Keratinocyte (primary cell): ENCODE measurements around the gene ABHD16A. TPM values are rescaled to one million over a fixed set of nuclear protein-coding genes. Genes with fewer than 3 reads are reported as not detected.

Experiments
- DNase-seq: peaks from one replicate; pipeline ENCODE4 v3.0.0-alpha.2; 2011; ENCODE audit warnings: low read depth, missing footprints, low spot score
- FAIRE-seq: peaks from 2 replicates; lab custom pipeline; 2011; peaks lifted over from hg19 to GRCh38; lab: Jason Lieb, UNC
- H2AFZ ChIP-seq: 2 replicates; pipeline ENCODE4 v1.6.0; 2012; ENCODE audit warnings: low read length, control low read depth, inconsistent platforms; ENCODE audit not compliant: control insufficient read depth
- H3K27ac ChIP-seq: 2 replicates; pipeline ENCODE4 v1.5.1; 2011; ENCODE audit warnings: low read length; ENCODE audit not compliant: control insufficient read depth, insufficient read depth
- H3K27me3 ChIP-seq: 3 replicates; pipeline ENCODE4 v1.6.0; 2011; ENCODE audit warnings: low read length; ENCODE audit not compliant: control insufficient read depth, insufficient read depth; ENCODE audit errors: extremely low read depth
- H3K36me3 ChIP-seq, 2 experiments: 2 replicates in 1 of 2; 3 replicates in 1 of 2; pipeline ENCODE4 v1.5.1; 2011; ENCODE audit warnings: low read length in 2 of 2, mild to moderate bottlenecking in 1 of 2; ENCODE audit not compliant: control insufficient read depth in 2 of 2, insufficient read depth in 2 of 2; ENCODE audit errors: extremely low read depth in 1 of 2
- H3K4me1 ChIP-seq: 3 replicates; pipeline ENCODE4 v1.5.1; 2011; ENCODE audit warnings: low read length; ENCODE audit not compliant: control insufficient read depth, insufficient read depth; ENCODE audit errors: extremely low read depth
- H3K4me2 ChIP-seq: 3 replicates; pipeline ENCODE4 v1.6.0; 2011; ENCODE audit warnings: low read depth, low read length; ENCODE audit not compliant: control insufficient read depth, insufficient read depth; ENCODE audit errors: extremely low read depth
- H3K4me3 ChIP-seq, 3 experiments: fragments of 200-600 bp in 1 of 3; sonication (generic) in 1 of 3; 2 replicates in 2 of 3; 3 replicates in 1 of 3; pipeline ENCODE4 v1.5.1; 2011 to 2016; ENCODE audit warnings: low read length in 3 of 3, mild to moderate bottlenecking in 3 of 3, control low read depth in 2 of 3, inconsistent platforms in 1 of 3, low read depth in 1 of 3, mixed read lengths in 1 of 3, mixed run types in 1 of 3, moderate library complexity in 1 of 3; ENCODE audit not compliant: control insufficient read depth in 2 of 3, insufficient read depth in 2 of 3; ENCODE audit errors: extremely low read depth in 1 of 3
- H3K79me2 ChIP-seq: 2 replicates; pipeline ENCODE4 v1.6.0; 2012; ENCODE audit warnings: low read length; ENCODE audit not compliant: control insufficient read depth, insufficient read depth
- H3K9ac ChIP-seq: 3 replicates; pipeline ENCODE4 v1.6.0; 2011; ENCODE audit warnings: low read length; ENCODE audit not compliant: control insufficient read depth, insufficient read depth; ENCODE audit errors: extremely low read depth
- H3K9me1 ChIP-seq: 3 replicates; pipeline ENCODE4 v1.6.0; 2011; ENCODE audit warnings: low read length; ENCODE audit not compliant: control insufficient read depth, insufficient read depth; ENCODE audit errors: extremely low read depth
- H3K9me3 ChIP-seq: 2 replicates; pipeline ENCODE4 v1.5.1; 2012; ENCODE audit warnings: low read depth, low read length; ENCODE audit not compliant: control insufficient read depth
- H4K20me1 ChIP-seq: 3 replicates; pipeline ENCODE4 v1.6.0; 2011; ENCODE audit warnings: low read length; ENCODE audit not compliant: control insufficient read depth, insufficient read depth; ENCODE audit errors: extremely low read depth
- EZH2 ChIP-seq: IDR thresholded peaks from one replicate; pipeline ENCODE4 v1.6.1; 2012; ENCODE audit warnings: inconsistent platforms, mild to moderate bottlenecking, low read length, moderate library complexity
- dilution Hi-C: fragments of 300-500 bp; cut with MboI; formaldehyde crosslinking; loops from one replicate; pipeline ENCODE4 v1.7.0; 2020; ENCODE audit warnings: low sequenced_read_pairs; ENCODE audit not compliant: extremely low pct_ligation_motif_present
- polyA plus RNA-seq, 5 experiments: library from polyadenylated mRNA; depleted of rRNA in 3 of 5; stranded (reverse) in 3 of 5; stranded (forward) in 1 of 5; unstranded in 1 of 5; fragments of >200 nt; gene quantifications; 1 replicate in 1 of 5; 2 replicates in 3 of 5; 3 replicates in 1 of 5; pipeline versions ENCODE4 v1.2.1 to v1.2.3, GENCODE V29; 2011 to 2012; ENCODE audit warnings: missing spikeins in 2 of 5, low read depth in 1 of 5, low replicate concordance in 1 of 5
- TF ChIP-seq, protein P1 (sequence below), 3 experiments: IDR thresholded peaks in 1 of 3; conservative IDR thresholded peaks in 1 of 3; optimal IDR thresholded peaks in 1 of 3; 2 replicates in 2 of 3; 3 replicates in 1 of 3; pipeline versions ENCODE3 to v1.5.1; 2011; ENCODE audit warnings: low read length in 3 of 3, mild to moderate bottlenecking in 3 of 3, moderate library complexity in 2 of 3, control low read depth in 1 of 3, inconsistent platforms in 1 of 3; ENCODE audit not compliant: insufficient read depth in 2 of 3; ENCODE audit errors: extremely low read depth in 1 of 3

Gene ABHD16A
- polyA plus RNA-seq, 1 donor (not counting 4 experiments of a cell fraction or from before 2014, with no cell fraction given): 21.8 TPM

GRCh38 chr6:31669676-31670075 lies 33.4 kb downstream of the ABHD16A start, which contains the start of gene LY6G5B:
Gene LY6G5B, plus strand, starts transcription at chr6:31669976. Its CDS starts 975 bp downstream, at chr6:31670951.
- no peaks in the 10 kb centered on the region for H4K20me1 ChIP-seq
- TF ChIP-seq EZH2: no peak
- TF ChIP-seq, protein P1, sequence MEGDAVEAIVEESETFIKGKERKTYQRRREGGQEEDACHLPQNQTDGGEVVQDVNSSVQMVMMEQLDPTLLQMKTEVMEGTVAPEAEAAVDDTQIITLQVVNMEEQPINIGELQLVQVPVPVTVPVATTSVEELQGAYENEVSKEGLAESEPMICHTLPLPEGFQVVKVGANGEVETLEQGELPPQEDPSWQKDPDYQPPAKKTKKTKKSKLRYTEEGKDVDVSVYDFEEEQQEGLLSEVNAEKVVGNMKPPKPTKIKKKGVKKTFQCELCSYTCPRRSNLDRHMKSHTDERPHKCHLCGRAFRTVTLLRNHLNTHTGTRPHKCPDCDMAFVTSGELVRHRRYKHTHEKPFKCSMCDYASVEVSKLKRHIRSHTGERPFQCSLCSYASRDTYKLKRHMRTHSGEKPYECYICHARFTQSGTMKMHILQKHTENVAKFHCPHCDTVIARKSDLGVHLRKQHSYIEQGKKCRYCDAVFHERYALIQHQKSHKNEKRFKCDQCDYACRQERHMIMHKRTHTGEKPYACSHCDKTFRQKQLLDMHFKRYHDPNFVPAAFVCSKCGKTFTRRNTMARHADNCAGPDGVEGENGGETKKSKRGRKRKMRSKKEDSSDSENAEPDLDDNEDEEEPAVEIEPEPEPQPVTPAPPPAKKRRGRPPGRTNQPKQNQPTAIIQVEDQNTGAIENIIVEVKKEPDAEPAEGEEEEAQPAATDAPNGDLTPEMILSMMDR (optimal IDR thresholded peaks at IDR 0.05 in 1 of 3, IDR thresholded peaks at IDR 0.05 in 1 of 3, conservative IDR thresholded peaks at IDR 0.05 in 1 of 3; ENCODE audit: extremely low read depth in 1 of 3, insufficient read depth in 2 of 3, low read length in 3 of 3): no peak
- H3K9me3 ChIP-seq: no peaks in the 10 kb centered on the region
- dilution Hi-C loops: no loop called here
- H3K9ac ChIP-seq: no peak within 1 kb of the TSS
- no peak for DNase-seq
- H3K79me2 ChIP-seq: peaks cover 40% of the 10 kb centered on the region
- no peaks in the 10 kb centered on the region for H3K27me3 ChIP-seq
- H3K36me3 ChIP-seq: peaks cover 41 to 48% of the 10 kb centered on the region in 2 experiments
- no peak within 1 kb of the TSS for H3K4me2 ChIP-seq
- no peaks in the 10 kb centered on the region for H3K9me1 ChIP-seq
- H2AFZ ChIP-seq: no peak within 1 kb of the TSS
- H3K4me3 ChIP-seq: no peak within 1 kb of the TSS
- H3K27ac ChIP-seq: no peak within 1 kb of the TSS
- H3K4me1 ChIP-seq: peaks cover 5% of the 10 kb centered on the region
- no peak for FAIRE-seq

- Histone ChIP-seq H3K36me3 (peaks cover 32 to 44% of the 10 kb centered on the region in 2 experiments), H3K27ac (peak overlapping the region; percentile 84), H3K9me3 (no peaks in the 10 kb centered on the region), H3K27me3 (no peaks in the 10 kb centered on the region), H2AFZ (peak overlapping the region; percentile 72), H3K9me1 (no peaks in the 10 kb centered on the region), H3K9ac (peak overlapping the region; percentile 94), H3K4me3 (peak overlapping the region; percentile 93 to 95 (median 94)), H3K4me2 (peak overlapping the region; percentile 91), H3K4me1 (peaks cover 22% of the 10 kb centered on the region), H4K20me1 (no peaks in the 10 kb centered on the region), H3K79me2 (peaks cover 40% of the 10 kb centered on the region)
- TF ChIP-seq EZH2: no peak
- TF ChIP-seq, protein P1 (optimal IDR thresholded peaks at IDR 0.05 in 1 of 3, IDR thresholded peaks at IDR 0.05 in 1 of 3, conservative IDR thresholded peaks at IDR 0.05 in 1 of 3; ENCODE audit: extremely low read depth in 1 of 3, insufficient read depth in 2 of 3, low read length in 3 of 3): no peak
- no peak for FAIRE-seq
- no peak for DNase-seq
- dilution Hi-C loops: no loop called here
Observed at GRCh38 chr6:31666337-31666965, 36.7 kb downstream of the ABHD16A start.
